ENCODE measurements around the gene CIAO2A. TPM values are rescaled to one million over a fixed set of nuclear protein-coding genes. Genes with fewer than 3 reads are reported as not detected.

The CIAO2A gene
- total RNA-seq, 2 experiments from 2014 or later: 95.5 to 111 TPM

GRCh38 chr15:64051407-64052259, 42.0 kb downstream of the CIAO2A start:
- Mint-ChIP-seq H3K4me3 (no peak overlapping the region), H3K27me3 (peaks cover 14% of the 10 kb centered on the region), H3K9me3 (ENCODE audit: low read depth) (no peaks in the 10 kb centered on the region), H3K27ac (no peak overlapping the region), H3K4me1 (peaks cover 6% of the 10 kb centered on the region), H3K36me3 (ENCODE audit: low read depth) (no peaks in the 10 kb centered on the region)
- intact Hi-C loops (cut with DNase I, micrococcal nuclease): no loop called here
- CTCF ChIA-PET: interaction anchor here (0.6 to 1.2 kb wide), 3 partner anchors 12 to 201 kb away, joined by 3 read pairs; no protein-coding TSS in a partner anchor
- POLR2A ChIA-PET: no interaction called here
- ATAC-seq (no peak), DNase-seq (no peak)

DNA sequence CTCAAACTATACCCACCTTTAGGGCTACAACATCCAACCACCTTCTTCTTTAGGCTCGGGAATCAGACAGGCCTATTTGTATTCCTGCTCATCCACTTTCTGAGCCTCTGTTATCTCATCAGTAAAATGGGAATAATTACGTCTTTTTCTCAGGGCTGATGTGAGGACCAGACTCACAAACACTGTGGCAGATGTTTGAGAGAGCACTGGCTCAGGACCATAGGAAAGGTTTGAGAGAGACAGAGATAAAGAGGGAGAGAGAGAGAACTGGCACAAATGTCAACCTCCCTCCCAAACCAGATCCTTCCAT, 42.6 kb downstream of the CIAO2A start:
- peaks cover 7% of the 10 kb centered on the region for H3K4me1 Mint-ChIP-seq
- peaks cover 15% of the 10 kb centered on the region for H3K27me3 Mint-ChIP-seq
- no peak overlapping the region for H3K27ac Mint-ChIP-seq
- no peaks in the 10 kb centered on the region for H3K36me3 Mint-ChIP-seq (ENCODE audit: low read depth)
- ChIA-PET POLR2A (no interaction called here), CTCF (interaction anchor here (1.2 to 2.5 kb wide), 3 partner anchors 11 to 299 kb away, joined by 4 to 5 read pairs (median 5); no protein-coding TSS in a partner anchor)
- no peak for DNase-seq
- H3K9me3 Mint-ChIP-seq (ENCODE audit: low read depth): no peaks in the 10 kb centered on the region
- intact Hi-C loops (cut with DNase I, micrococcal nuclease): no loop called here
- no peak overlapping the region for H3K4me3 Mint-ChIP-seq
- ATAC-seq: no peak

GRCh38 chr15:64050281-64051092, 43.2 kb downstream of the CIAO2A start:
- POLR2A ChIA-PET: no interaction called here
- H3K9me3 Mint-ChIP-seq (ENCODE audit: low read depth): no peaks in the 10 kb centered on the region
- no peak overlapping the region for H3K27ac Mint-ChIP-seq
- CTCF ChIA-PET: interaction anchor here (1.2 to 2.5 kb wide), 4 partner anchors 10 to 298 kb away, joined by 4 to 6 read pairs (median 5); no protein-coding TSS in a partner anchor
- H3K36me3 Mint-ChIP-seq (ENCODE audit: low read depth): no peaks in the 10 kb centered on the region
- intact Hi-C loops (cut with DNase I, micrococcal nuclease): no loop called here
- no peak overlapping the region for H3K4me3 Mint-ChIP-seq
- H3K27me3 Mint-ChIP-seq: peaks cover 15% of the 10 kb centered on the region
- peaks cover 7% of the 10 kb centered on the region for H3K4me1 Mint-ChIP-seq
- DNase-seq (no peak), ATAC-seq (no peak)

GRCh38 chr15:64048781-64049460, 44.7 kb downstream of the CIAO2A start:
- ATAC-seq (no peak), DNase-seq (no peak)
- H3K27me3 Mint-ChIP-seq: peaks cover 18% of the 10 kb centered on the region
- peaks cover 7% of the 10 kb centered on the region for H3K4me1 Mint-ChIP-seq
- H3K36me3 Mint-ChIP-seq (ENCODE audit: low read depth): no peaks in the 10 kb centered on the region
- no peak overlapping the region for H3K4me3 Mint-ChIP-seq
- intact Hi-C loops (cut with DNase I, micrococcal nuclease): loop anchor here in 1 of 2 experiments (5.0 kb wide), 4 partner anchors 37 to 217 kb away; partner anchors contain the start of gene HERC1
- ChIA-PET POLR2A (no interaction called here), CTCF (interaction anchor here (1.0 to 6.9 kb wide), 6 partner anchors 9 to 439 kb away, joined by 3 to 40 read pairs (median 6); no protein-coding TSS in a partner anchor)
- no peak overlapping the region for H3K27ac Mint-ChIP-seq
- H3K9me3 Mint-ChIP-seq (ENCODE audit: low read depth): no peaks in the 10 kb centered on the region

DNA sequence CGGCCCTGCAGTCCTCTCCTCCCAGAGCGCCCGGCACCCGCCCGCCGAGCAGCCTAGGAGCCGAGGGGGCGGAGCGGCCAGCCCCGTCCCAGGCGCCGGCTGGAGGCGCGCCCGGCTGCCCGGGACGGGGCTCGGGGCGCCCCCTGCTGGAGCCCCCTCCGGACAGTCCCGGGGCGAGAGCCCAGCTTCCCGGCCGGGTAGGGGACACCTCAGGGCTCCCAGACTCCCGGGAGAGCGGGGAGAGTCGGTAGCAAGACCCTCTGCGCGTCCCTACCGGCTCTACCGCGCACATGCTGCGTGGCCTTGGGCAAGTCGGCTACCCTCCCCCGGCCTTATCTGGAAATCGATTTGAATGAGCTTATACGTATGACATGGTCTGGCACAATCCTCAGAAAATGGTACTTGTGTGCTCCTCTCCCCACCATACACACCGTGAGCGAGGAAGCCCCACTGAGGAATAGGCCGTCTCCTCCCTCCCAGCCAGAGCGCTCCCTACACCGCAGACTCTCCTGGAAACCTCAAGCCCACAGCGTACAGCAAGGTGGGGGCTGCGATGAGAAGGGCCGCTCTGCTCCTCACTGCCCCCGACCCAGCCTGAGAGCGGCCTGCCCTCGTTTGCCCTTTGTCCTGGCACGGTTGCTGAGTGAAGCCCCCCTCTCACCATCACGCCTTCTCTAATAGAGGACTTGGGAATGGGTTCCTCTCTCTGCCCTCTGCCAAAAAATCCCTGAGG, 47.1 kb downstream of the CIAO2A start, which contains the start of gene DAPK2:
Gene DAPK2, minus strand, starts transcription at position 65 of the 733 bp plus-strand sequence. CDS start 6,224 bp downstream, outside the sequence.
- H3K4me3 Mint-ChIP-seq: peak within 1 kb of the TSS; percentile 64
- POLR2A ChIA-PET: interaction anchor here (0.5 to 0.6 kb wide), 3 partner anchors 65 to 567 kb away, joined by 3 to 5 read pairs (median 4); no protein-coding TSS in a partner anchor
- no peaks in the 10 kb centered on the region for H3K9me3 Mint-ChIP-seq (ENCODE audit: low read depth)
- no peak within 1 kb of the TSS for H3K27ac Mint-ChIP-seq
- H3K36me3 Mint-ChIP-seq (ENCODE audit: low read depth): no peaks in the 10 kb centered on the region
- peaks cover 7% of the 10 kb centered on the region for H3K4me1 Mint-ChIP-seq
- ATAC-seq (peak; percentile 90), DNase-seq (peak; percentile 73)
- CTCF ChIA-PET: interaction anchor here (0.6 to 6.9 kb wide), 30 partner anchors 8 to 955 kb away, joined by 3 to 40 read pairs (median 4); no protein-coding TSS in a partner anchor
- H3K27me3 Mint-ChIP-seq: peaks cover 18% of the 10 kb centered on the region
- intact Hi-C loops (cut with DNase I, micrococcal nuclease): loop anchor here (1.0 to 5.0 kb wide), 9 partner anchors 34 to 436 kb away; partner anchors contain the start of gene HERC1 (in 1 of the 2)

DNA sequence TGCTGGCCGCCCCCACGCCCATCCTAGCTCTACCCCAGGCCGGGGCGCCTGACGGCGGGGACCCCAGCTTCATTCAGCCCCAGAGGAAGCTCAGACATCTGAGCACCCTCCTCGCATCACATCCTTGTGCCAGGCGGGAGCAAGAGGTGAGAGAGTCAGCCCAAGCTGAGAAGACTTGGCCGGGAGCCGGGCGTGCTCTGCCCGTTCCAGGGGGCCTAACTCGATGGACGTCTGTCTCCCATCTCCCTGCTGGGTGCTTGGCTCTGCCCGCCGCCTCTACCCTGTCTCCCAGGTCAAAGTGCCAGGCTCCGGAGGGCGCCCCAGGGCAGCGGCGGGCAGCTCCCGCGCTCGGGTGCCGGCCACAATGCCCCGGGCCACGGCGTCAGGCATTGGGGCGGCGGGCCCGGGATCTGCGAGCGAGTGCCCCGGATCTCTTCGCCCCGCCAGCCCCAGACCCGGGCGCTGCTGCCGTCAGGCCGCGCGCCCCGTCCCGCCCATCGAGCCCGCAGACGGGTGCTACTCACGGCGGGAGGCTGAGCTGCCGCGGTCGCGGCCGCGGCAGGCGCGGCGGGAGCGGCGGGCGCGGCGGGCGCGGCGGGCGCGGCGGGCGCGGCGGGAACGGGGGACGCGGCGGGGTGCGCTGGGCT, 47.7 kb downstream of the CIAO2A start:
- H3K27ac Mint-ChIP-seq: no peak overlapping the region
- peaks cover 18% of the 10 kb centered on the region for H3K27me3 Mint-ChIP-seq
- ChIA-PET POLR2A (interaction anchor here (0.5 to 0.6 kb wide), 3 partner anchors 65 to 567 kb away, joined by 3 to 5 read pairs (median 4); no protein-coding TSS in a partner anchor), CTCF (interaction anchor here (0.6 to 6.9 kb wide), 22 partner anchors 9 to 579 kb away, joined by 3 to 40 read pairs (median 4); no protein-coding TSS in a partner anchor)
- DNase-seq (no peak), ATAC-seq (peak; percentile 39)
- H3K4me3 Mint-ChIP-seq: peak overlapping the region; percentile 29
- no peaks in the 10 kb centered on the region for H3K36me3 Mint-ChIP-seq (ENCODE audit: low read depth)
- H3K4me1 Mint-ChIP-seq: peaks cover 7% of the 10 kb centered on the region
- intact Hi-C loops (cut with DNase I, micrococcal nuclease): loop anchor here (1.0 to 5.0 kb wide), 9 partner anchors 34 to 436 kb away; partner anchors contain the start of gene HERC1 (in 1 of the 2)
- H3K9me3 Mint-ChIP-seq (ENCODE audit: low read depth): no peaks in the 10 kb centered on the region

DNA sequence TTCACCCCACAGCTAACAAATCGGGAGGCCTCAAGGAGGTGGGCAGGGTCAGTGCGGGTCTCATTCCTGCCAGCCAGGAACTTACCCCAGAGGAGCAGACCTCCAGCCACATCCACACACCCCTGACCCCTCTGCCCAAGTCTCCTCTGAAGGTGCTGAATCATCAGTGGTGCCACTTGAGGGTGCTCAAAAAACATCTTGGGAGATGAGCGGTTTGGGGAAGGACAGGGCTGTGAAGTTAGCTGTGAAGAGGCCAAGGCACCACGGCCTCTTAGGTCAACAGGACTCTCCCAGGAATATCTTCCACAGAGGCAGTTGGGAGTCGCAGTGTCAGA, 48.6 kb downstream of the CIAO2A start:
- Mint-ChIP-seq H3K9me3 (ENCODE audit: low read depth) (no peaks in the 10 kb centered on the region), H3K4me1 (peaks cover 5% of the 10 kb centered on the region), H3K27me3 (peaks cover 18% of the 10 kb centered on the region), H3K4me3 (no peak overlapping the region), H3K27ac (no peak overlapping the region), H3K36me3 (ENCODE audit: low read depth) (no peaks in the 10 kb centered on the region)
- CTCF ChIA-PET: interaction anchor here (0.8 to 6.9 kb wide), 8 partner anchors 9 to 431 kb away, joined by 3 to 40 read pairs (median 8); no protein-coding TSS in a partner anchor
- intact Hi-C loops (cut with DNase I, micrococcal nuclease): loop anchor here in 1 of 2 experiments (5.0 kb wide), 4 partner anchors 33 to 213 kb away; partner anchors contain the start of gene HERC1
- POLR2A ChIA-PET: no interaction called here
- DNase-seq: no peak
- no peak for ATAC-seq

DNA sequence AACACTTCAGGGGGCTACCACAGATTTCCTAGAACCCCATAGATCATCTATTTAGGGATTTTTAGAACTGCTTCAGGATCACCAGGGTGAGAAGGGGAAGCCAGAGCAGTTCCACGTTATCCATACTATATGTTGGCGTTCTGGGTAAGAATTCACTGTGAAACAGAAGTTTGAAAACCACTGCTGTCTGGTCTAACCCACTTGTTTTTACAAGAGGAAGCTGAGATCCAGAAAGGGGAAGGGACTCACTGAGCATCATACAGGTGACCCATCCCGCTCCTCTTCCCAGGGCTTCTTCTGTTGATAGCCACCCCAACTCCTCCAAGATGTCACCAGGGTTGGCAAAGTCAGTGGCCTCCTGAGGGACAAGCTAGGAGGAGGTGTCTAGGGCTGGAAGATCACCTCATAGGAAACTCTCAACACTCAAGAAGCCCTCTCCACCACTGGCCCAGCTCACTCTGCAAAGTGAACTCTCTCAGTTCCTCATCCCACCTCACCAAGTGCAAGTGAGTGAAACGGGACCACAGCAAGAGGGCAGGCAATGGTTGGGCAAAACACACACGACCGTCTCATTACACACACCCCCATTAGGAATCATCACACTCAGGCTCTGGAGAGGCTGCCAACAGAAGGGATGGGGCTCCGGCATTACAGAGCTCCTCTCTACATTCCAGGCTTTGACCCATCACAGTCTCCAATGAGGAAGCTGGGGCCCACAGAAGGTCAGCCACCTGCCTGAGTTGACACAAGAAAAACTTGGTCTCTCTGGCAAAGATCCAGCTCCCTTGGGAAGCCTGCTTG, 49.1 kb downstream of the CIAO2A start:
- Mint-ChIP-seq H3K4me1 (peaks cover 5% of the 10 kb centered on the region), H3K27me3 (peaks cover 18% of the 10 kb centered on the region), H3K4me3 (no peak overlapping the region)

GRCh38 chr15:64038878-64039610, 54.6 kb downstream of the CIAO2A start:
- intact Hi-C loops (cut with DNase I, micrococcal nuclease): no loop called here
- Mint-ChIP-seq H3K27me3 (no peaks in the 10 kb centered on the region), H3K4me3 (no peak overlapping the region), H3K9me3 (ENCODE audit: low read depth) (no peaks in the 10 kb centered on the region), H3K4me1 (no peaks in the 10 kb centered on the region), H3K36me3 (ENCODE audit: low read depth) (no peaks in the 10 kb centered on the region), H3K27ac (no peak overlapping the region)
- ChIA-PET POLR2A (no interaction called here), CTCF (interaction anchor here (0.7 kb wide), 2 partner anchors 12 to 411 kb away, joined by 3 read pairs; no protein-coding TSS in a partner anchor)
- ATAC-seq (no peak), DNase-seq (no peak)

More for the DNA sequence above, 49.1 kb downstream of the CIAO2A start:
- POLR2A ChIA-PET: interaction anchor here (0.6 kb wide), 1 partner anchor 435 kb away, joined by 3 read pairs; no protein-coding TSS in a partner anchor
- ATAC-seq (no peak), DNase-seq (no peak)
- Mint-ChIP-seq H3K9me3 (ENCODE audit: low read depth) (no peaks in the 10 kb centered on the region), H3K36me3 (ENCODE audit: low read depth) (no peaks in the 10 kb centered on the region), H3K27ac (no peak overlapping the region)
- CTCF ChIA-PET: interaction anchor here (0.8 to 6.9 kb wide), 9 partner anchors 9 to 430 kb away, joined by 3 to 40 read pairs (median 5); no protein-coding TSS in a partner anchor
- intact Hi-C loops (cut with DNase I, micrococcal nuclease): loop anchor here in 1 of 2 experiments (5.0 kb wide), 4 partner anchors 32 to 212 kb away; partner anchors contain the start of gene HERC1

Data from activated CD4-positive, alpha-beta T cell treated with anti-CD3 and anti-CD28 coated beads for 36 hours (primary cell).